Measurements from ENCODE around the gene QDPR.

Gene QDPR

GRCh38 chr4:17450269-17450804 is 61.6 kb downstream of the QDPR start:
- Histone ChIP-seq H3K9me3 (ENCODE audit: insufficient read depth, low read length) (no peaks in the 10 kb centered on the region), H4K20me1 (ENCODE audit: low read depth, low read length) (no peaks in the 10 kb centered on the region), H3K4me2 (ENCODE audit: low read depth, low read length, poor library complexity, severe bottlenecking) (no peak overlapping the region), H3K27ac (ENCODE audit: low read depth, low read length) (no peak overlapping the region), H2AFZ (ENCODE audit: low read depth, low read length, severe bottlenecking) (no peak overlapping the region), H3K9me2 (replicated peaks; ENCODE audit: insufficient read depth, low read length) (no peaks in the 10 kb centered on the region), H3K27me3 (ENCODE audit: low read length) (no peaks in the 10 kb centered on the region), H3K9ac (ENCODE audit: low read length) (no peak overlapping the region), H3K79me2 (ENCODE audit: insufficient read depth, low read length) (no peaks in the 10 kb centered on the region), H3F3A (ENCODE audit: insufficient read depth) (no peaks in the 10 kb centered on the region), H3K36me3 (ENCODE audit: low read length) (no peaks in the 10 kb centered on the region), H3K4me3 (ENCODE audit: insufficient read depth, low read length, poor library complexity, severe bottlenecking) (no peak overlapping the region)
- no peak for TF ChIP-seq EZH2phosphoT487 (conservative IDR thresholded peaks at IDR 0.05; ENCODE audit: low read length)
- no peak for TF ChIP-seq CTCF (IDR thresholded peaks at IDR 0.05; ENCODE audit: insufficient read depth, low read length, poor library complexity, severe bottlenecking)

GRCh38 chr4:17448689-17449088 is 63.2 kb downstream of the QDPR start:
- Histone ChIP-seq H3K9me3 (ENCODE audit: insufficient read depth, low read length) (no peaks in the 10 kb centered on the region), H3K4me2 (ENCODE audit: low read depth, low read length, poor library complexity, severe bottlenecking) (no peak overlapping the region), H2AFZ (ENCODE audit: low read depth, low read length, severe bottlenecking) (no peak overlapping the region), H3F3A (ENCODE audit: insufficient read depth) (no peaks in the 10 kb centered on the region), H3K9me2 (replicated peaks; ENCODE audit: insufficient read depth, low read length) (no peaks in the 10 kb centered on the region), H3K27ac (ENCODE audit: low read depth, low read length) (no peak overlapping the region), H3K79me2 (ENCODE audit: insufficient read depth, low read length) (no peaks in the 10 kb centered on the region), H4K20me1 (ENCODE audit: low read depth, low read length) (no peaks in the 10 kb centered on the region), H3K36me3 (ENCODE audit: low read length) (no peaks in the 10 kb centered on the region), H3K27me3 (ENCODE audit: low read length) (no peaks in the 10 kb centered on the region), H3K9ac (ENCODE audit: low read length) (no peak overlapping the region), H3K4me3 (ENCODE audit: insufficient read depth, low read length, poor library complexity, severe bottlenecking) (no peak overlapping the region)
- TF ChIP-seq CTCF (IDR thresholded peaks at IDR 0.05; ENCODE audit: insufficient read depth, low read length, poor library complexity, severe bottlenecking), result no peak
- TF ChIP-seq EZH2phosphoT487 (conservative IDR thresholded peaks at IDR 0.05; ENCODE audit: low read length), result no peak

- H3K9me2 ChIP-seq (replicated peaks; ENCODE audit: insufficient read depth, low read length), result no peaks in the 10 kb centered on the region
- H3K27me3 ChIP-seq (ENCODE audit: low read length), result no peaks in the 10 kb centered on the region
- no peak overlapping the region for H3K9ac ChIP-seq (ENCODE audit: low read length)
- no peaks in the 10 kb centered on the region for H3F3A ChIP-seq (ENCODE audit: insufficient read depth)
- no peak overlapping the region for H3K4me2 ChIP-seq (ENCODE audit: low read depth, low read length, poor library complexity, severe bottlenecking)
- TF ChIP-seq CTCF (IDR thresholded peaks at IDR 0.05; ENCODE audit: insufficient read depth, low read length, poor library complexity, severe bottlenecking) (peak; percentile 60), EZH2phosphoT487 (conservative IDR thresholded peaks at IDR 0.05; ENCODE audit: low read length) (no peak)
- H3K79me2 ChIP-seq (ENCODE audit: insufficient read depth, low read length), result no peaks in the 10 kb centered on the region
- H3K36me3 ChIP-seq (ENCODE audit: low read length), result no peaks in the 10 kb centered on the region
- no peak overlapping the region for H2AFZ ChIP-seq (ENCODE audit: low read depth, low read length, severe bottlenecking)
- no peak overlapping the region for H3K27ac ChIP-seq (ENCODE audit: low read depth, low read length)
- H4K20me1 ChIP-seq (ENCODE audit: low read depth, low read length), result no peaks in the 10 kb centered on the region
- no peaks in the 10 kb centered on the region for H3K9me3 ChIP-seq (ENCODE audit: insufficient read depth, low read length)
- no peak overlapping the region for H3K4me3 ChIP-seq (ENCODE audit: insufficient read depth, low read length, poor library complexity, severe bottlenecking)
Observed at GRCh38 chr4:17447675-17448298, 64.1 kb downstream of the QDPR start.
